GM18951 (cell line): ENCODE data around the gene ZCCHC14.
"Not testable (repeated sequence)": the region's sequence is repeated elsewhere in the genome, so short reads cannot be mapped to it uniquely, and the experiment has no call there.

Experiments
- POLR2A ChIP-seq: IDR thresholded peaks from 4 replicates; pipeline ENCODE4 v1.6.1; 2011; ENCODE audit warnings: mild to moderate bottlenecking; ENCODE audit not compliant: insufficient read length, insufficient read depth; ENCODE audit errors: extremely low read depth
- in situ Hi-C: fragments of 300-500 bp; cut with MboI; formaldehyde crosslinking; loops from one replicate; pipeline ENCODE4 v1.12.0; 2022; ENCODE audit warnings: low sequenced_read_pairs, mixed read lengths, inconsistent platforms; ENCODE audit not compliant: unreplicated experiment

The ZCCHC14 gene

DNA sequence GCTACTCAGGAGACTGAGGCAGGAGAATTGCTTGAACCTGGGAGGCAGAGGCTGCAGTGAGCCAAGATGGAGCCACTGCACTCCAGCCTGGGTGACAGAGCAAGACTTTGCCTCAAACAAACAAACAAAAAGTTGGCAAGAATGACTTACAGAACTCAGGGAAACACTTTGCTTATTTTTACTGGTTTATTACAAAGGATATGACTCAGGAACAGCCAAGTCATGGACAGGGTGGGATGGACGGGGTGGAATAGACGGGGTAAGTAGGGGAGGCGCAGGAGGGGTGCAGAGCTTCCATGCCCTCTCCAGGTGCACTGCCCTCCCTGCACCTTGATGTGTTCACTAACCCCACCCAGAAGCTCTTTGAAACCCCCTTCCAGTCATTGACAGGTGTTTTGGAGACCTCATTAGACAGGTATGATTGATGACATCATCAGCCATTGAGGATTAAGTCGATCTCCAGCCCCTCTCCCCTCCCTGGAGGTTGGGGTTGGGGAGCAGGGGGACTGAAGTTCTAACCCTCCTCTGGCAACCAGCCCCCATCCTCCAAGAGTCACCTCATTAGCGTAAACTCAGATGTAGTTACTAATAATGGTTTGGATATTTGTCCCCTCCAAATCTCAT lies 41.3 kb upstream of the ZCCHC14 start:
- in situ Hi-C loops: no loop called here
- no peak for TF ChIP-seq POLR2A

- TF ChIP-seq POLR2A: no peak
- in situ Hi-C loops: no loop called here
Observed at GRCh38 chr16:87533061-87533460, 40.2 kb upstream of the ZCCHC14 start.

GRCh38 chr16:87531418-87531817 lies 38.6 kb upstream of the ZCCHC14 start:
- no peak for TF ChIP-seq POLR2A
- in situ Hi-C loops: no loop called here

DNA sequence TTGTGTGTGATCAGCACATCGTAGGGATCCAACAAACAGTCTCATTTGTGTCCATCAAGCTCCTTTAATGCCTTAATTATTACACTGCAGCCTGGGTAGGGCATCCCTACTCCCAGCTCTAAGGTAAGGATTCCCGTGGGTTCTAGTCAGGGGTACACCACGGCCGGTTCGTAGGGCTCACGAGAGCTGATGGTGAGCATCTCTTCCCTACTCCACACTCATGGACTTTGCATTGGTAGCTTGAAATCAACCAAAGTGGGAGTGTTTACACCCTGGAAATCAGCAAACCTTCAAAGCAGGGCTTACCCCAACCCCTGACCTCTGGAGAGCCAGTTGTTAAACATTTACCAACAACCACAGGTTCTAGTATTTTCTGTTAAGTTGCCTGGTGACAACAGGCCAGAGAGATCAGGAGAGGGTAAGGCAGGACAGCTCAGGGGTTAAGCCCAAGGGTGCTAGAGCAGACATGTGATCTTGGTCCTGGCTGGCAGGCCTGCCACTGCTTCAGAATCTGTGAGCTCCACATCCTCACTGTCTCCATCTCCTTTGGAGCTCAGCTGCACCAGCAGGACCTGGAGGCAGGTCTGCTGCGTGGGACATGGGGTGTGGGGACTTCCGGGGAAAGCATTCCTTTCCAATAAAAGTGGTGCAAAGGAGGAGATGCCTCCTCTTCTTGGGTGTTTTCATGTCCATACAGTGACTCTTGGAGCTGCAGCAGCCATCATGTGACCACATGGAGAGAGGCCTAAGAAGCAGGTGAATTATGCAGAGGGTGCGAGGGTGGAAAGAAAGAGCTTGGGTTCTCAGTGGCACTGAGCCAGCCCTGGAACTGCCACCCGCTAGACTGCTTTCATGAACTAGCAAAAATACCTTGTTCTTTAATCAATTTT lies 36.1 kb upstream of the ZCCHC14 start:
- in situ Hi-C loops: loop anchor here (10.0 kb wide), 1 partner anchor 654 kb away; no protein-coding TSS in a partner anchor
- no peak for TF ChIP-seq POLR2A

DNA sequence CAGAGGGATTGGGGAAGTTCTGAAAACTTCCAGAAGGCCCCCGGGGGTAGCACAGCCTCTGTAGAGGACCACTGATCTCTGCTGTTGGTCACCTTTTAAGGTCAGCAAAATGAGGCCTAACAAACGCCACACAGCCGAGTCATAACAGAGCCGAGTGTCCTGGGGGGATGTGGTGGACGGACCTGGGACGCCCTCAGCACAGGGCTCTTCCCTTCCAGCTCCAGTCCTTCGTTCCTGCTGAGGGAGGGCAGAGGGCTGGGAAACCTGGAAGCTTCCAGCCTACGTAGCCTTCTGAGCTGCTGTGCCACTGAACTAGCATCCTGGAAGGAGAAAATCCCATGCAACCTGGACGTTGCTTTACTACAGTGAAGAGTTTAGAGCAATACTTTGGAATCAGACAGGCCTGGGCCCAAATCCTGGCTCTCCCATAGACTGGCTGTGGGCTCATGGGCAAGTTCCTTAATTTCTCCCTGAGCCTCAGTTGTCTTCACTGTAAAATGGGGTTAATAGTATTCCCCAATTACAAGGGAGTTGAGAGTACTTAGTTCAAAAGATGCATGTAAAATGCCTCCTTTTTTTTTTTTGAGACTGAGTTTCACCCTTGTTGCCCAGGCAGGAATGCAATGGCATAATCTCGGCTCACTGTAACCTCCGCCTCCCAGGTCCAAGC lies 34.4 kb upstream of the ZCCHC14 start:
- in situ Hi-C loops: loop anchor here (10.0 kb wide), 1 partner anchor 652 kb away; no protein-coding TSS in a partner anchor
- no peak for TF ChIP-seq POLR2A

DNA sequence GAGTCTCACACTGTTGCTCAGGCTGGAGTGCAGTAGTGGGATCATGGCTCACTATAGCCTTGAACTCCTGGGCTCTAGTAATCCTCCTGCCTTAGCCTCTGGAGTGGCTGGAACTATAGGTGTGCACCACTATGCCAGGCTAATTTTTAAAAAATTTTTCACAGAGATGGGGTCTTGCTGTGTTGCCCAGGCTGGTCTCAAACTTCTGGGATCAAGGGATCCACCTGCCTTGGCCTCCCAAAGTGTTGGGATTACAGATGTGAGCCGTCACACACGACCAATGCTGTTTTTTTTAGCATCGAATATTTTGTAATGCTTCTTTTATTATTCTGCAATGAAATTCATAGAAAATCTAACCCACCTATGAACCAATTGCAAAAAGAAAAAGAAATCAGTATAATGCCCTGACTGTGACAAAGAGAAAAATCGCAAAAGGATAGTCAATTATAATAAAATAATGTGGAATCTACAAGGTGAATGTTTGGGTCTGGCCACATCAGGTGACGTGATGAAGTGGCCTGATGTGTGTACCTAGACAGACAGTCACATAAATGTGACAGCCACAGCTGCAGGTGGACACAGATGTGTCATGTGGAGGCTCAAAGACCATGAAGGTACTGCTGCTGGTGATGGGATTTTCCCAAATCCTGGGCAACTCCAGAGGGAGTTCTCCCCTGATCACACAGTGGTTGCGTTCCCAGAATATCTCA lies 33.6 kb upstream of the ZCCHC14 start:
- TF ChIP-seq POLR2A: no peak
- in situ Hi-C loops: loop anchor here (10.0 kb wide), 1 partner anchor 652 kb away; no protein-coding TSS in a partner anchor

- in situ Hi-C loops: loop anchor here (10.0 kb wide), 1 partner anchor 651 kb away; no protein-coding TSS in a partner anchor
- TF ChIP-seq POLR2A: no peak
Observed at GRCh38 chr16:87525352-87525751, 32.5 kb upstream of the ZCCHC14 start.

- in situ Hi-C loops: loop anchor here (10.0 kb wide), 1 partner anchor 650 kb away; no protein-coding TSS in a partner anchor
- no peak for TF ChIP-seq POLR2A
Observed at GRCh38 chr16:87524407-87524806, 31.6 kb upstream of the ZCCHC14 start.

- in situ Hi-C loops: loop anchor here (10.0 kb wide), 1 partner anchor 649 kb away; no protein-coding TSS in a partner anchor
Observed at GRCh38 chr16:87523605-87524004, 30.8 kb upstream of the ZCCHC14 start.

DNA sequence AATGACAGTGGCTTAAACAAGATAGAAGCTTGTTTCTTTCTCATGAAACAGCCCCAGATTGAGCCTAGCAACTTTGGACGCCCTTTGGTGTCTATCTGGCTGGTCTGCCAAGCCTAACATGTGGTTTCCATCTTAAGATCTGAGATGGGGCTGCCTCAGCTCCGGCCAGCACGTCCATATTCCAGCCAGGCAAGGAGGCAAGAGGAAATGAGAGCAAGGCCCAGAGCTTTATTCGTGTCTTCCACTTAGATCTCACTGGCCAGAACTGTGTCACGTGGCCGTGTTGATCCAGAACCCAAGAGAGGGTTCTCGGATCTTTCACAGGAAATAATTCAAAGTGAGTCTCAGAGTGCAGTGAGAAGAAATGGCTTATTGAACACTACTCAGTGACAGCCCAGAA lies 28.9 kb upstream of the ZCCHC14 start:
- in situ Hi-C loops: loop anchor here (10.0 kb wide), 1 partner anchor 647 kb away; no protein-coding TSS in a partner anchor

DNA sequence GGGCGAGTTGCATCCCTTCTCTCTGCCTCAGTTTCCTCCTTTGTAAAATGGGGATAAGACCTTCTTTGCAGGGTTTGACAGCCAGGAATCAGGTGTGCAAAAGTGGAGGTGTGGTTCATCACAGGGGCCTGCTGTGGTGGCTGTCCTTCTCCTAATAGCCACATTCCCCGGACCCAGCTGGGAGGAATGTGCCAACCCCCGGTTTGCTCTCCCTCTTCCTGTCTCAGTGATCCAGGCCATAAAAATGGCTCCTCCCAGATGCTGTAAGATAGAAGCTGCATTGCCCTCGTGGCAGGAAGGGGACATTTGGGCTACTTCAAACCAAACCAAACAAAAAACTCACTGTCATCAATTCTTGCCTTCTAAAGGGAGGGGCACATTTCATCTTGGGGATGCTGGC lies 26.3 kb upstream of the ZCCHC14 start:
- in situ Hi-C loops: not testable (repeated sequence)

DNA sequence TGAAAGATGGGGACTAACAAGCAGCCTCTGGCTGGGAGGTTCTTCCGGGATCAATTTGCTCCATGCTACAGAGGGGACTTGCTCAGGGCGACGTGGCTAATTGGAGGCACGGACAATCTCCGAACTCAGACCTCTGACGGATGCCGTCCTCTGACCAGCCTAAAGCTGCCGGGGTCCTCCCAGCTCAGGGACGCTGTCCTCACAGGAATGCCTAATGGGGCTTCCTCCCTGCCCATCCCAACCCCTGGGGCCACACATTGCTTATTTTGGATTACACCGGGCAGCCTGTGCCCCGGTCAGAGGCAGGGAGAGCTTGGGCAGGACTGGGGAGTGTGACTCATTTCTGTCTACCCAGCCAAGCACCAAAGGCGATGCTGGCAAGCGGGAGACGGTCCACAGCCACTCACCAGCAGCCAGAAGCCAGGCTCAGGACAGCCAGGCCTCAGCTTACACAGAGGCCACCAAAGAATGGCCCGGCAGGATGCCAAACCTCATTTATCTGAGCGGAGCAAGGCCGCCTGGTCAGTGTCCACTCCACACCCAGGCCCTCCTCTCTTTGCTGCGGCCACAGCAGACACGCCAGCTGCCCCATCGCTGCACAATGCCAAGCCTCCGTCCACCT lies 25.7 kb upstream of the ZCCHC14 start:
- in situ Hi-C loops: not testable (repeated sequence)

GRCh38 chr16:87517610-87518429 lies 25.0 kb upstream of the ZCCHC14 start:
- in situ Hi-C loops: not testable (repeated sequence)
